HG03097 (cell line): ENCODE data around the gene ADAT3.
"Not testable (repeated sequence)": the region's sequence is repeated elsewhere in the genome, so short reads cannot be mapped to it uniquely, and the experiment has no call there.

ENCODE experiments used
- ATAC-seq: cut with Tn5 transposase; IDR thresholded peaks from one replicate; pipeline ENCODE4 v1.9.1; 2021; ENCODE audit not compliant: unreplicated experiment, low FRiP score

Gene ADAT3

GRCh38 chr19:1866693-1867348 is 38.4 kb upstream of the ADAT3 start:
- ATAC-seq: no peak

DNA sequence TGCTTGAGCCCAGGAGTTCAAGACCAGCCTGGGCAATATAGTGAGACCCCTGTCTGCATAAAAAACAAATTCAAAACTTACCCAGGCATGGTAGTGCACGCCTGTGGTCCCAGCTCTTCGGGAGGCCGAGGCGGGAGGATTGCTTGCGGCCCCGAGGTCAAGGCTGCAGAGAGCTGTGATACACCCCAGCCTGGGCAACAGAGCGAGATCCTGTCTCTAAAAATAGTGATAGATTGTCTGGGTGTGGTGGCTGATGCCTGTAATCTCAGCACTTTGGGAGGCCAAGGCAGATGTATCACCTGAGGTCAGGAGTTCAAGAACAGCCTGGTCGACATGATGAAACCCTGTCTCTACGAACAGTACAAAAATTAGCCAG is 37.9 kb upstream of the ADAT3 start:
- ATAC-seq: no peak

DNA sequence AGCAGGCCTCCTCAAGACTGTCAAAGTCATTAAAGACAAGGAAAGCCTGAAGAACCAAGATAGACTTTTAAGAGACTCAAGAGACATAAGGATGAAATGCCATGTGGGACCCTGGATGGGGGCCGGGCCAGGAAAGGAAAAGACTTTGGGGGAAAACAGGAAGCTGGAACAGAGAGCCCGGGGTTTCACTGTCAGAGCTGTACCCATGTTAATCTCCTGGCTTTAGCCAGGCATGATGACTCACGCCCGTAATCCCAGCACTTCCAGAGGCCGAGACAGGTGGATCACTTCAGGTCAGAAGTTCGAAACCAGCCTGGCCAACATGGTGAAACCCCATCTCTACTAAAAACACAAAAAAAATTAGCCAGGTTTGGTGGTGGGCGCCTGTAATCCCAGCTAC is 36.2 kb upstream of the ADAT3 start:
- ATAC-seq: no peak

DNA sequence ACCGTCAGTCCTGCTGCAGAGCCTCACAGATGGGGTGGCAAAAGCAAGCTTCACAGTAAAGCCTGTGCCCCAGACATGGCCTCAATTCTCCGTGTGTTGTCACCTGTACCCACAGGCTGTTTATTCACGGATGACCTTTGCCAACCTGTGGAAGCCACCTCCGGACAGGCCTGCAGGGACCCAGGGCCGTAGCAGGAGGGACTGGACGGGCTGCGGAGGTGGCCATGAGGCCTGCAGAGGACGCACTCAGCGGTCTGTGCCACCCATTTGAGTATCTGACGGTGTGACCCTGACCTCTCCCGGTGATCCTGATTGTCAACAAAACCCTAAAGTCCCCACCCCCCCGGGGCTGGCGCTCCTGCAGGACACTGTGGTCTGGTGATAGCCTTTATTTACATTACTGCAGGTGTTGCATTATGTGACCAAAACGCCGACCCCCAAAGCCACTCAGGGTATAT is 34.0 kb upstream of the ADAT3 start:
- no peak for ATAC-seq

- no peak for ATAC-seq
These were observed 33.6 kb upstream of the ADAT3 start for GRCh38 chr19:1871630-1872029.

GRCh38 chr19:1872807-1873523 is 32.2 kb upstream of the ADAT3 start:
- ATAC-seq: no peak

DNA sequence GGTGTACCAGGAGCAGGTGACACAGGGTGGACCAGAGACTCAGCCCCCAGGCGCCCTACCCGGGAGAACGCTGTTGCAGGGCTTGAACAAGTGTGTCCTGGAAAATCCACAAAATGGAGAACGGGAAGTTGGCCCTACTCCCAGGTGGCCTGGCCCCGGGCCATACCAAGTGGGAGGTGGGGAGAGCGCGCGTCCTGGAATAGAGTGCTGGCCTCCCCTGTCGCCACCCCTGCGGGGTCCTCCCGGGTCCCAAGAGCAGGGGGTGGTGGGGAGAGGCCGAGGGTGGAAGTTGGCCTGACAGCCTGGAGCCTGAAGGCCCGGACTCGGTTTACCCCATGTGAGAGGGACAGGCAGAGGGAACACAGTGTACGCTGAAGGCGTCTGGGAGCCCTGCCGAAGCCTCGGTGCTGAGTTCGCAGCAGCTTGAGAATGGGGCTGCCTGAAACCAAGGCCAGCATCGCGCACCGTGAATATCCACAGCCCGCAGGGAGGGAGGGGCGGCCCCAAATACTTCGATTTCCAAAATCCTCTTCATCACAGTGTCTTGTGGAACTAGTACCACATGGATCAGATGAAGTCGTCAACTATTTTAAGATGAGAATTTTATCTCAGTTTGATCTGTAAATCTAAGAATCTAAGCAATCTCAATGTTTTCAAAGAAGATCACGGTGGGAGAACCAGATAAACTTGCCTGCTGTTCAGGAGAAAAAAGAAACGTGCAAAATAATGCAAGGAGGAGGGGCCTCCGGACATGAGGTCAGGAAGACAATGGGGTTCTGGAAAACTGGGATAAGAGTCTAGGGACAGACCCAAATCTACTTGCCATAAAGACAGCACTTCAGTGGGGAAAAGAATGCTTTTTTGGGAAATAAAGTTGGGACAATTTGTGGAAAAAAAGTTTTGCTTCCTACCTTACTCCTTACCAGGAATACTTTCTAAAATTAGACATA is 31.4 kb upstream of the ADAT3 start:
- no peak for ATAC-seq

GRCh38 chr19:1874554-1875185 is 30.5 kb upstream of the ADAT3 start:
- ATAC-seq: no peak

DNA sequence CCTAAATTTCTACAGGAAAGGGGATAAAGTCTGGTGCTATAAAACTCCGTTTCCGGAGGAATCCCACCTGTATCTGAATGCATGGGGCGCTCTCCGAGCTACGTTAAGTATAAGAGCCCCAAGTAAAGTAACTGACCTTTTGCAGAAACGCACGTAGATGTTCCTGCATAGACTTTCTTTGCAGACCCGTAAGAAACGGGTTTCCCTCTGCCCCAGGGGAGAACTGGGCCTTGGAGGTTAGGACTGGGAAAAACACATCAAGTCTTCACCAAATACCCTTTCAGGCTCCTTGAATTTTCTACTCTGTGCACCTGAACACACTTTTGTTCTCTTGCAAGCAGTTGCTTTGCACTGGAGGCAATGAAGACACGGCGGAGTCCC is 29.9 kb upstream of the ADAT3 start:
- ATAC-seq: not testable (repeated sequence)

DNA sequence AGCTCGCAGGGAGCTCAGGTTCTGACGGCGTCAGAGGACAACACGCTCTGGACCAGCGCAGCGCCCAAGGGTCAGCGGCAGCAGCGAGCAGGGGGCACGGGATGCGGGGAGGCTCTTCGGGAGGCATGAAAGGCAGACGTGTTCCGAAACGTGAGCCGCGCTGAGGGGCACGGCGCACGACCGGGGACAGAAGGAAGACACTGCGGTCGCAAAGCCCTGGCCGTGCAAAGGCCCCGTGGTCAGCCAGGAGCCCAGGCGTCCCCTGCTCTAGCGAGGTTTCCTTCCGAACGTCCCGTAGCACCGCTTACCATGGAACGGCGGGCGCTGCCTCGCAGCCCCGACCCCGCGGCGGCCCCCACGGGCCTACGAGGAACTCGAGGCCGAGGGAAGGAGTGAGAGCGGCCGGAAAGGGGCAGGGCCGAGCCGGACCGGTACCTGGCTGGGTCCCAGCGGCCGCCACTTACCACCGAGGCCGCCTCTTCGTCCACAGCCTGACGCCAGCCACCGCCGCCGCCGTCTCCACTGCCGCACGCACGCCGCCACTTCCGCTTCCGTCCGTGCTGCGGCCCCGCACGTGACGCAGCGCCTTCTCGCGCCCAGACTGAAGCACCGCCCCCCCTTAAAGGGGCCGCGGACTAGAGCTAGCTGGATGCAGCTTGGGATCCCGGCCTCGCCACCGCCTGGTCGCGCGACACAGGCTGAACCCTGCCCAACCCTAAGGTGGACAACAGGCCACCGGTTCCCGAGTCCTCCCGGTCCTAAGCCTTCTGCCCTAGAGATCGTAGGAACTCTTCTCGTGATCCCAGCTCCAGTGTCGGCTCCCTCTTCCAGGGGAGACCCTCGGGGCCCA is 29.3 kb upstream of the ADAT3 start:
- ATAC-seq: peak; percentile 87

DNA sequence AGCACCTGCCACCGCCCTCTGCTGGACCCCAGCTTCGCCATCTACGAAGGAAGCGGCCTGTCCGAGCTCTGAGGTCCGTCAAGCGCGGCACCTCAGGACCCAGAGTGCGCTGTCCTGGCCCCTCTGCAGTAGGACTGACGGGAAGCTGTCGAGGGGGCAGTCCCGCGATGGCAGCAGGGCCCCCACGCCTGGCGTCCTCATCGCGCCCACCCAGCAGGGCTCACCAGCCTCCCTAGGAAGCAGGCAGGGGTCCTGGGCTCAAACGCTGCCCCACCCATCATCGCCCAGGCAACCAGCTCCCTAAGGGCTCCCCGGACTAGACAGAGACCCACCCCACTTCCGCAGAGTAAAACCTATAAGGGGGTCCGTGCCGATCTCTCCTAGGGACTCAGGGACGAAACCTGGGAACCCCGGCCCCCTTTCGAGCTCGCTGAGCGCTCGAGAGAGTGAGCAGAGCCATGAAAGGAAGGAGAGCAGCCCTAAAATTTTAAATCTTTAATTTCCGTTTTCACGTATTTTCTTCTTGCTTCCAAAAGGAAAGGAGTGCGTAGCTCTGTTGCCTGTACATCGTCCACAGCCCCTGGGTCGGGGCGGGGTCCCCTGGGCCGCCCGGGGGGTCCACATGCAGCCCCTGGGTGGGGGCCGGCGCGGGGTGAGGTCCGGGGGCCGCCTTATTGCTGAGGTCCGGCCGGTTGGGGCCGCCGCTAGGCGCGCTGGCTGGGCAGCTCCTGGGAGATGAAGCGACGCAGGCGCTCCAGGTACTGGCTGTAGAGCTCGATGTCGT is 28.5 kb upstream of the ADAT3 start:
- peak; percentile 15 for ATAC-seq

GRCh38 chr19:1877280-1877660 is 27.9 kb upstream of the ADAT3 start:
- not testable (repeated sequence) for ATAC-seq

DNA sequence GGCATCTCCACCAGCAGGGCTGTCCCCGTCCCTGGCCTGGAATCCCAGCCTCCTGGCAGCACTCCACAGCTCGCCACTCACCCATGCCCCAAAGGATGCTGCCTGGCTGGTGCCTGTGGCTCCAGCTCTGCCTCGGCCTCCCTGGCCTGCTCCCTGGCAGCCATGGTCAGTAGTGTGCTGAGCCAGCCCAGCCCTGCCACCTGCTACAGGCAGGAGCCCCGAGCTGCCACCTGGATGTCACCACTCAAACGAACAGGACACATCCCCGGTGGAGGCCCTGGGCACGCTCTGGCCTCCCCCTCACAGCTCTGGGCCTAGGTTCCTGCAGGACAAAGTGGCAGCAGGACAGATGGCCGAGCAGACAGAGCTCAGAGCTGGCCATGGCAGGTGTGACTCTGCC is 26.6 kb upstream of the ADAT3 start:
- ATAC-seq: not testable (repeated sequence)

DNA sequence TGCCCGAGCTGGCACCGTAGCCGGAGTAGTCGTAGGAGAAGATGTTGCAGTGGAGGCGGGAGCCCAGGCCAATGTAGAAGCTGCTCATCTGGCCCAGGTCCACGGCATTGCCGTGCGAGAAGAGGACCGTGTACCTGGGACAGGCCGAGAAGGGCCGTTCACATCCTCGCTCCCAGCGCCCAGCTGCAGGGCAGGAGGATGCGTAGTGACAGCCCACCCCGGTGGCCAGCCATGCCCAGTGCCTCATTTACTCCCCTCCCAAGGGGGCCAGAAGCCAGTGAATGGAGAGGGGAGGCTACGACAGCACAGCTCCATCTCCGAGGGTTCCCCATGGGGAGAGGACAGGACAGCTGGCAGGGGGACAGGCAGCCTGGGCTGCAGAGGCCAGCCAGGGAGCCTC is 25.2 kb upstream of the ADAT3 start:
- ATAC-seq: not testable (repeated sequence)

DNA sequence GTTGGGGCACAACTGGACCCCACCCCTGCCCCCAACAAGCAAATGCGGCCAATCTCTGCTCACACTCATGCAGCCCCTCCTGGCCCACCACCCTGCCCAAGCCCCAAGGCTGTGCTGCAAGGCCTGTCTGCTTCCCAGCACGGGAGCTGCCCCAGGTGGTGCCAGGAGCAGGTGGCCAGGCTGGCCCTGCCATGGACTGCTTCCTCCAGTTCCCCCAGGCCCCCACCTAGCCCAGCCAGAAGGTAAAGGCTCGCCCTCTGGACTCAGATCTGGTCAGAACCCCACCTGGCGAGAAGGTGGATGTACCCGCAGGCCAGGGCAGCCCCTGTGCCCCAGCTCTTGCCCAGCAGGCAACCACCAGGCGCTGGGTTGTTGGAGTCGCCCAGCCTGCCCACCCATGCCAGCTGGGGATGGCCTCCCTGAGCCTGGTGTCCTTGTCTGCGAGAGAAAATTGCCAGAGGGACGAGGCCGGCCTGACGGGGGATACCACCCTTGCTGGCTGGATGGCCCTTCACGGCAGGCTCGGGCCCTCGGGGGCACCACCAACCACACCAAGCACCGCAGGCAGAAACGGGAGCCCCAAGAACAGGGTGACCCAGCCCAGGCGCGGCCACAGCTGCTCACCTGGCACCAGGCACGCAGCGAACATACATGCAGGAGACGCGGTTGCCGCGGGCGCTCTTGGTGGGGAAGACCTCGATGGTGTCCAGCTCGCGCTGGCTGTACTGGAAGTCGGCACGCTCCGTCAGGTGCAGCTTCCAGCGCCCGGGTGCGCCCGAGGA is 24.4 kb upstream of the ADAT3 start:
- no peak for ATAC-seq

GRCh38 chr19:1881393-1882088 is 23.7 kb upstream of the ADAT3 start:
- not testable (repeated sequence) for ATAC-seq

- no peak for ATAC-seq
These were observed 23.0 kb upstream of the ADAT3 start for GRCh38 chr19:1882089-1882785.
